Transverse colon (tissue), 4 donors: ENCODE data around the gene PLCXD1. TPM values are rescaled to one million over a fixed set of nuclear protein-coding genes. Genes with fewer than 3 reads are reported as not detected.

ENCODE experiments used
- DNase-seq: peaks from one replicate; pipeline ENCODE4 v3.0.0-alpha.2; 2019
- H3K27ac ChIP-seq, 4 donors: fragments of 200-600 bp; sonication (generic); 2 replicates each; pipeline ENCODE4 v1.5.1; 2016 to 2018; ENCODE audit warnings: inconsistent platforms in 4 of 4
- H3K27me3 ChIP-seq: fragments of 200-600 bp; sonication (generic); 2 replicates; pipeline ENCODE4 v1.5.1; 2017; ENCODE audit warnings: inconsistent platforms
- H3K36me3 ChIP-seq, 4 donors: fragments of 200-600 bp; sonication (generic); 2 replicates each; pipeline ENCODE4 v1.5.1; 2017 to 2019; ENCODE audit warnings: inconsistent platforms in 4 of 4
- H3K4me1 ChIP-seq, 4 donors: fragments of 200-600 bp; sonication (generic); 2 replicates each; pipeline ENCODE4 v1.5.1; 2017 to 2020; ENCODE audit warnings: inconsistent platforms in 4 of 4
- H3K4me3 ChIP-seq, 4 donors: fragments of 200-600 bp; sonication (generic); 1 replicate in 1 of 4; 2 replicates in 3 of 4; pipeline versions ENCODE4 v1.5.1 to v1.6.1; 2017 to 2019; ENCODE audit warnings: inconsistent platforms in 4 of 4
- H3K9me3 ChIP-seq, 2 donors: fragments of 200-600 bp; sonication (generic); 2 replicates each; pipeline ENCODE4 v1.5.1; 2017 to 2019; ENCODE audit warnings: inconsistent platforms in 2 of 2
- EP300 ChIP-seq: sonication (generic); formaldehyde crosslinking; IDR thresholded peaks from one replicate; pipeline ENCODE4 v1.6.1; 2017; ENCODE audit warnings: antibody characterized with exemption, low read depth
- POLR2A ChIP-seq: fragments of 450-650 bp; IDR thresholded peaks from one replicate; pipeline ENCODE4 v1.6.1; 2016; ENCODE audit warnings: antibody characterized with exemption, mild to moderate bottlenecking, moderate library complexity
- POLR2AphosphoS5 ChIP-seq, 3 donors: sonication (generic); formaldehyde crosslinking; IDR thresholded peaks; one replicate each; pipeline ENCODE4 v1.6.1; 2016; ENCODE audit warnings: antibody characterized with exemption in 3 of 3
- WGBS, 2 donors: methylation state at CpG; one replicate each; pipeline ENCODE4 v1.1.5; 2018; ENCODE audit warnings: low coverage in 1 of 2; 5-methylcytosine and 5-hydroxymethylcytosine counted together
- in situ Hi-C, 4 donors: fragments of 200-750 bp; cut with MboI; loops; one replicate each; pipeline versions ENCODE4 v1.15.0 to v1.15.1; 2017; ENCODE audit warnings: low sequenced_read_pairs in 3 of 4, low pct_ligation_motif_present in 1 of 4, low pct_unique_long_range_greater_than_20kb in 1 of 4
- intact Hi-C: fragments of 100-400 bp; cut with DNase I; formaldehyde crosslinking; loops from one replicate; pipeline ENCODE4 v1.15.1; 2023; ENCODE audit warnings: low total_unique reads
- total RNA-seq, 4 donors: library from RNA; depleted of rRNA; stranded (reverse); fragments of >200 nt; gene quantifications; one replicate each; pipeline ENCODE4 v1.1.0, GENCODE V29; 2016
- TF ChIP-seq, protein P1 (sequence below), 5 experiments: fragments of 200-600 bp in 3 of 5; fragments of 450-650 bp in 2 of 5; sonication (generic) in 3 of 5; IDR thresholded peaks; 1 replicate in 2 of 5; 2 replicates in 3 of 5; pipeline ENCODE4 v1.5.1; 2016 to 2017; ENCODE audit warnings: antibody characterized with exemption in 5 of 5, inconsistent platforms in 3 of 5, mild to moderate bottlenecking in 2 of 5, moderate library complexity in 1 of 5

Gene PLCXD1
- total RNA-seq, 4 donors from 2014 or later: 3.8 to 21.3 (median 13.8) TPM

DNA sequence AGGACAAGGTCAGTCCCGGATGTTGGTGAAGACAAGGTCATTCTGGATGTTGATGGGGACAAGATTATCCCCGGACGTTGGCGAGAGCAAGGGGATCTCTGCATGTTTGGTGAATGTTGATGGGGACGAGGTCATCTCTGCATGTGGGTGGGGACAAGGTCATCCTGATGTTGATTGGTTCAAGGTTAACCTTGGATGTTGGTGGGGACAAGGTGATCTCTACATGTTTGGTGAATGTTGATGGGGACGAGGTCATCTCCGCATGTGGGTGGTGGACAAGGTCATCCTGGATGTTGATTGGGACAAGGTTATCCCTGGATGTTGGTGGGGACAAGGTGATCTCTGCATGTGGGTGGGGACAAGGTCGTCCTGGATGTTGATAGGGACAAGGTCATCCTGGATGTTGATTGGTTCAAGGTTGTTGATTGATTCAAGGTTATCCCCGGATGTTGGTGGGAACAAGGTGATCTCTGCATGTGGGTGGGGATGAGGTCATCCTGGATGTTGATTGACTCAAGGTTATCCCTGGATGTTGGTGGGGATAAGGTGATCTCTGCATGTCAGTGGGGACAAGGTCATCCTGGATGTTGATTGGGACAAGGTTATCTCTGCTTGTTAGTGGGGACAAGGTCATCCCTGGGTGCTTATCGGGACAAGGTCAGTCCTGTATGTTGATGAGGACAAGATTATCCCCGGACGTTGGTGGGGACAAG is 28.8 kb upstream of the PLCXD1 start:
- in situ Hi-C loops: no loop called here
- H3K27me3 ChIP-seq: no peaks in the 10 kb centered on the region
- no peak for DNase-seq
- no peaks in the 10 kb centered on the region for H3K9me3 ChIP-seq
- H3K4me3 ChIP-seq: no peak overlapping the region
- intact Hi-C loops: no loop called here
- 72 to 88% methylated on average over 5 to 12 of the region's 12 CpGs for WGBS, 2 donors
- no peaks in the 10 kb centered on the region for H3K36me3 ChIP-seq
- TF ChIP-seq, protein P1, sequence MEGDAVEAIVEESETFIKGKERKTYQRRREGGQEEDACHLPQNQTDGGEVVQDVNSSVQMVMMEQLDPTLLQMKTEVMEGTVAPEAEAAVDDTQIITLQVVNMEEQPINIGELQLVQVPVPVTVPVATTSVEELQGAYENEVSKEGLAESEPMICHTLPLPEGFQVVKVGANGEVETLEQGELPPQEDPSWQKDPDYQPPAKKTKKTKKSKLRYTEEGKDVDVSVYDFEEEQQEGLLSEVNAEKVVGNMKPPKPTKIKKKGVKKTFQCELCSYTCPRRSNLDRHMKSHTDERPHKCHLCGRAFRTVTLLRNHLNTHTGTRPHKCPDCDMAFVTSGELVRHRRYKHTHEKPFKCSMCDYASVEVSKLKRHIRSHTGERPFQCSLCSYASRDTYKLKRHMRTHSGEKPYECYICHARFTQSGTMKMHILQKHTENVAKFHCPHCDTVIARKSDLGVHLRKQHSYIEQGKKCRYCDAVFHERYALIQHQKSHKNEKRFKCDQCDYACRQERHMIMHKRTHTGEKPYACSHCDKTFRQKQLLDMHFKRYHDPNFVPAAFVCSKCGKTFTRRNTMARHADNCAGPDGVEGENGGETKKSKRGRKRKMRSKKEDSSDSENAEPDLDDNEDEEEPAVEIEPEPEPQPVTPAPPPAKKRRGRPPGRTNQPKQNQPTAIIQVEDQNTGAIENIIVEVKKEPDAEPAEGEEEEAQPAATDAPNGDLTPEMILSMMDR (IDR thresholded peaks at IDR 0.05): no peak
- TF ChIP-seq EP300 (no peak), POLR2AphosphoS5 (IDR thresholded peaks at IDR 0.05) (no peak), POLR2A (no peak)
- H3K4me1 ChIP-seq: no peaks in the 10 kb centered on the region
- H3K27ac ChIP-seq: no peak overlapping the region

DNA sequence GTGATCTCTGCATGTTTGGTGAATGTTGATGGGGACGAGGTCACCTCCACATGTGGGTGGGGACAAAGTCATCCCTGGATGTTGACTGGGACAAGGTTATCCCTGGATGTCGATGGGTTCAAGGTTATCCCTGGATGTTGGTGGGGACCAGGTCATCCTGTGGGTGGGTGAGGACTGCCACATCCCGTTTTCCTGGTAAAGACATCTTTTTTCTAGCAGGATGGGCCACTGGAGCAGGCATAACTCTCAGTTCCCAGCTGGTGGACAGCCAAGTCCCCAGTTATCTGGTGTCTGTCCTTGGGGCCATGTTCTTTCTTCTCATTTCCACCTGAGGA is 28.3 kb upstream of the PLCXD1 start:
- H3K4me3 ChIP-seq: no peak overlapping the region
- no peaks in the 10 kb centered on the region for H3K9me3 ChIP-seq
- H3K4me1 ChIP-seq: no peaks in the 10 kb centered on the region
- H3K27me3 ChIP-seq: peaks cover 2% of the 10 kb centered on the region
- WGBS, 2 donors: 96 to 100% methylated on average over 1 to 3 of the region's 3 CpGs
- in situ Hi-C loops (no loop called here), intact Hi-C loops (no loop called here)
- no peak for TF ChIP-seq POLR2AphosphoS5 (IDR thresholded peaks at IDR 0.05)
- TF ChIP-seq EP300: no peak
- TF ChIP-seq, protein P1 (IDR thresholded peaks at IDR 0.05): no peak
- no peak for TF ChIP-seq POLR2A
- no peaks in the 10 kb centered on the region for H3K36me3 ChIP-seq
- no peak overlapping the region for H3K27ac ChIP-seq
- no peak for DNase-seq

DNA sequence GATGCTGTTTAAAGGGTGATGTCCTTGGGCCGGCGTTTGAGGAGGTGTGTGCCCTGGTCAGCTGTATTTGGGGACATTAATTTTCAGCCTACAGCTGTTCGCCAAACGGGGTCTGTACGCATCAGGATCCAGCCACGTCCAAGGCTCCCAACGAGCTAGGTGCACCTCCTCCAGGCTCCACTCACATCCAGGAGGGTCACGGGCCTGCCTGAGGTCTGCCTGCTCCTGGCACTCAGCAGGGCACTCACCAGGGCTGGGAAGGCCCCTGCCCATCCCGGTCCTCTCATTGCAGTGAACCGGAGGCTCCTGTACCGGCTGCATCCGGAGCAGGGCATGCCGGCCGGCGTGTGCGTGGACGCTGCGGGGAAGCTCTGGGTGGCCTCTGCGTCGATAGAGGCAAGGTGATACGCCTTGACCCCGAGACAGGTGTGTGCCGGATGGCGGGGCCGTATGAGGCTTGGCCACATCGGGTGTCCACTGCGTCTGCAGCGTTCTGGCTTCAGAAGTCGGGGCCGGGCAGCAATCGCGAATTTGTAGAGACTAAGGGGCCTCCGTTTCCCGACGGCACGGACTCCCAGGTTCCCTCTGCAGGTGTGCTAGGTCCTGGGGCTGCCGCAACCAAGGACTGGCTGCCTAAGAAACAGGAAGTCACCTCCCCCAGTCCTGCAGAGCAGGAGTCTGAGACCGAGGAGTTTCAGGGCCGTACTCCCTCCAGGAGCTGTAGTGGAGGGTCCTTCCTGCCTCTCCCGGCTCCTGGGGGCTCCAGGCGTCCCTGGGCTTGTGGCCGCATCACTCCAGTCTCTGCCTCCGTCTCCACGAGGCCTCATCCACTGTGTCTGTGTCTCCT is 27.5 kb upstream of the PLCXD1 start:
- no peaks in the 10 kb centered on the region for H3K9me3 ChIP-seq
- intact Hi-C loops (no loop called here), in situ Hi-C loops (no loop called here)
- 86 to 100% methylated on average over 2 to 44 of the region's 44 CpGs for WGBS, 2 donors
- peaks cover 3% of the 10 kb centered on the region for H3K27me3 ChIP-seq
- DNase-seq: no peak
- TF ChIP-seq POLR2AphosphoS5 (IDR thresholded peaks at IDR 0.05) (no peak), POLR2A (no peak), EP300 (no peak)
- TF ChIP-seq, protein P1 (IDR thresholded peaks at IDR 0.05): no peak
- no peak overlapping the region for H3K27ac ChIP-seq
- H3K36me3 ChIP-seq: no peaks in the 10 kb centered on the region
- no peak overlapping the region for H3K4me3 ChIP-seq
- no peaks in the 10 kb centered on the region for H3K4me1 ChIP-seq

DNA sequence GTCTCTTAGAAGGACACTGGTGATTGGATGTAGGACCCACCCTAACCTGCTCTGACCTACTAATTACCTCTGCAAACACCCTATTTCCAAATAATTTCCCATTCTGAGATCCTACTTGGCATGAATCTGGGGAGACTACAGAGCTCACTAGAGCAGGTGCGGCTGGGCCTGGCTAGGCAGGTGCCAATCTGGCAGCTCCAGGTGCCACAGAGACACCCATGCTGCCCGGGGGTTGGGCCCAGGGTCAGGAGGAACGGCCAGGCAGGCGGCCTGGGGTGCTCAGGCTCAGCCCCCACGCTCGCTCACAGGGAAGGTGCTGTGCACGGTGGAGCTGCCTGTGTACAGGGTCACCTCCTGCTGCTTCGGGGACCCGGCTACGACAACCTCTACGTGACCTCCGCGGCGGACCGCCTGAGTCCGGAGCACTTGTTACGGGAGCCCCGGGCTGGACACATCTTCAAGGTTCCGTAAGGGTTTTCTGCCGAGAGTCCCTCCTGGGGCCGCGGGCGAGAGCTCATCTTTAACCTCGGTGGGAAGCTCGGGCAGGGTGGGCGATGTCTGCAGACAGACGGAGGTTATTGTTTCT is 26.5 kb upstream of the PLCXD1 start:
- in situ Hi-C loops (no loop called here), intact Hi-C loops (no loop called here)
- H3K27me3 ChIP-seq: peaks cover 3% of the 10 kb centered on the region
- 92 to 93% methylated on average over 2 to 25 of the region's 27 CpGs for WGBS, 2 donors
- no peak for TF ChIP-seq POLR2A
- TF ChIP-seq EP300: no peak
- no peak for TF ChIP-seq POLR2AphosphoS5 (IDR thresholded peaks at IDR 0.05)
- TF ChIP-seq, protein P1 (IDR thresholded peaks at IDR 0.05): no peak
- H3K9me3 ChIP-seq: no peaks in the 10 kb centered on the region
- DNase-seq: no peak
- H3K4me3 ChIP-seq: no peak overlapping the region
- H3K36me3 ChIP-seq: no peaks in the 10 kb centered on the region
- no peak overlapping the region for H3K27ac ChIP-seq
- no peaks in the 10 kb centered on the region for H3K4me1 ChIP-seq
